ENCODE measurements around the gene KCND2.

The KCND2 gene

GRCh38 chr7:120521761-120522737 is 249.1 kb downstream of the KCND2 start:
- H3K4me3 ChIP-seq (replicated peaks; ENCODE audit: low read depth, low read length) = no peak overlapping the region
- TF ChIP-seq CTCF (IDR thresholded peaks at IDR 0.05; ENCODE audit: low read length, missing control alignments) = no peak
- no peak for DNase-seq (ENCODE audit: low read depth)

GRCh38 chr7:120523985-120524384 is 251.0 kb downstream of the KCND2 start:
- DNase-seq (ENCODE audit: low read depth) = no peak
- no peak for TF ChIP-seq CTCF (IDR thresholded peaks at IDR 0.05; ENCODE audit: low read length, missing control alignments)

GRCh38 chr7:120526902-120527509 is 254.0 kb downstream of the KCND2 start:
- no peak for DNase-seq (ENCODE audit: low read depth)
- TF ChIP-seq CTCF (IDR thresholded peaks at IDR 0.05; ENCODE audit: low read length, missing control alignments) = no peak
- no peak overlapping the region for H3K4me3 ChIP-seq (replicated peaks; ENCODE audit: low read depth, low read length)

More at GRCh38 chr7:120523985-120524384, 251.0 kb downstream of the KCND2 start:
- H3K4me3 ChIP-seq (replicated peaks; ENCODE audit: low read depth, low read length) = no peak overlapping the region

- no peak for DNase-seq (ENCODE audit: low read depth)
- H3K4me3 ChIP-seq (replicated peaks; ENCODE audit: low read depth, low read length) = no peak overlapping the region
- TF ChIP-seq CTCF (IDR thresholded peaks at IDR 0.05; ENCODE audit: low read length, missing control alignments) = no peak
Observed at GRCh38 chr7:120529736-120530135, 256.8 kb downstream of the KCND2 start.

- no peak for TF ChIP-seq CTCF (IDR thresholded peaks at IDR 0.05; ENCODE audit: low read length, missing control alignments)
- no peak for DNase-seq (ENCODE audit: low read depth)
- no peak overlapping the region for H3K4me3 ChIP-seq (replicated peaks; ENCODE audit: low read depth, low read length)
Observed at GRCh38 chr7:120538335-120538734, 265.4 kb downstream of the KCND2 start.

GRCh38 chr7:120539321-120539720 is 266.3 kb downstream of the KCND2 start:
- no peak for DNase-seq (ENCODE audit: low read depth)

More at GRCh38 chr7:120539321-120539720, 266.3 kb downstream of the KCND2 start:
- H3K4me3 ChIP-seq (replicated peaks; ENCODE audit: low read depth, low read length) = no peak overlapping the region
- no peak for TF ChIP-seq CTCF (IDR thresholded peaks at IDR 0.05; ENCODE audit: low read length, missing control alignments)
